ENCODE data around the gene OR5I1. TPM values are rescaled to one million over a fixed set of nuclear protein-coding genes. Genes with fewer than 3 reads are reported as not detected.

OR5I1 gene
- not detected in 2 replicates for total RNA-seq

GRCh38 chr11:55936300-55936699, at the start of gene OR5I1:
Gene OR5I1 (minus strand): TSS chr11:55936400. CDS start chr11:55936400, 0 bp downstream.

GRCh38 chr11:55969845-55970244, 33.6 kb upstream of the OR5I1 start, which contains the start of gene OR10AG1:
Gene OR10AG1 (minus strand): TSS chr11:55969945. CDS start chr11:55969907, 38 bp downstream.

GRCh38 chr11:55914482-55914881, 21.7 kb downstream of the OR5I1 start, which contains the start of gene OR5W2:
Gene OR5W2 (minus strand): TSS chr11:55914582. CDS start chr11:55914582, 0 bp downstream.

Other genes starting within 250 kb of the OR5I1 start
- not detected in 2 replicates for gene OR5D13, start 163.0 kb downstream of the OR5I1 start, total RNA-seq
- gene OR5D14, start 140.8 kb downstream of the OR5I1 start, total RNA-seq = not detected in 2 replicates
- not detected in 2 replicates for gene OR5L1, start 125.0 kb downstream of the OR5I1 start, total RNA-seq
- gene OR5D18, start 116.8 kb downstream of the OR5I1 start, total RNA-seq = not detected in 2 replicates
- not detected in 2 replicates for gene OR5L2, start 109.2 kb downstream of the OR5I1 start, total RNA-seq
- gene OR5D16, start 97.6 kb downstream of the OR5I1 start, total RNA-seq = not detected in 2 replicates
- gene TRIM51, start 53.1 kb downstream of the OR5I1 start, total RNA-seq = not detected in 2 replicates
- not detected in 2 replicates for gene OR5W2, start 21.8 kb downstream of the OR5I1 start, total RNA-seq
- not detected in 2 replicates for gene OR10AG1, start 33.5 kb upstream of the OR5I1 start, total RNA-seq
- gene OR5F1, start 58.2 kb upstream of the OR5I1 start, total RNA-seq = not detected in 2 replicates
- not detected in 2 replicates for gene OR5AS1, start 91.3 kb upstream of the OR5I1 start, total RNA-seq
- gene OR8I2, start 156.9 kb upstream of the OR5I1 start, total RNA-seq = not detected in 2 replicates
- gene OR8H2, start 167.3 kb upstream of the OR5I1 start, total RNA-seq = not detected in 2 replicates
- gene OR8H3, start 186.0 kb upstream of the OR5I1 start, total RNA-seq = not detected in 2 replicates
- not detected in 2 replicates for gene OR8J3, start 203.8 kb upstream of the OR5I1 start, total RNA-seq
- gene OR8K5, start 223.9 kb upstream of the OR5I1 start, total RNA-seq = not detected in 2 replicates
- gene OR5J2, start 240.2 kb upstream of the OR5I1 start, total RNA-seq = not detected in 2 replicates

All from hair follicle dermal papilla cell (primary cell).